Tibial artery (tissue), 4 donors: Measurements from ENCODE around the gene LILRB2.
"Not testable (repeated sequence)": the region's sequence is repeated elsewhere in the genome, so short reads cannot be mapped to it uniquely, and the experiment has no call there.

Experiments
- DNase-seq, 2 donors: peaks; one replicate each; pipeline ENCODE4 v3.0.0-alpha.2; 2019
- H3K27ac ChIP-seq, 2 donors: fragments of 200-600 bp; sonication (generic) in 1 of 2; 1 replicate in 1 of 2; 2 replicates in 1 of 2; pipeline ENCODE4 v1.5.1; 2018 to 2019; ENCODE audit warnings: mild to moderate bottlenecking in 1 of 2
- H3K27me3 ChIP-seq, 2 donors: fragments of 200-600 bp; sonication (generic) in 1 of 2; one replicate each; pipeline versions ENCODE4 v1.5.1 to v1.6.0; 2016 to 2019
- H3K36me3 ChIP-seq, 3 donors: fragments of 200-600 bp; sonication (generic) in 2 of 3; one replicate each; pipeline ENCODE4 v1.5.1; 2016 to 2019; ENCODE audit warnings: mild to moderate bottlenecking in 2 of 3
- H3K4me1 ChIP-seq, 4 donors: fragments of 200-600 bp; sonication (generic) in 2 of 4; 1 replicate in 3 of 4; 2 replicates in 1 of 4; pipeline ENCODE4 v1.5.1; 2016 to 2019
- H3K4me3 ChIP-seq, 2 donors: fragments of 200-600 bp; sonication (generic) in 1 of 2; 1 replicate in 1 of 2; 2 replicates in 1 of 2; pipeline ENCODE4 v1.5.1; 2018 to 2019; ENCODE audit warnings: mild to moderate bottlenecking in 2 of 2
- H3K9me3 ChIP-seq, 3 donors: fragments of 200-600 bp; sonication (generic) in 1 of 3; one replicate each; pipeline ENCODE4 v1.5.1; 2016 to 2019
- CTCF ChIP-seq, 2 experiments: fragments of 200-600 bp in 1 of 2; fragments of 450-650 bp in 1 of 2; IDR thresholded peaks; one replicate each; pipeline ENCODE4 v1.5.1; 2017 to 2019; ENCODE audit warnings: antibody characterized with exemption in 2 of 2, mild to moderate bottlenecking in 1 of 2, moderate library complexity in 1 of 2
- intact Hi-C: fragments of 100-400 bp; cut with DNase I; formaldehyde crosslinking; loops from one replicate; pipeline ENCODE4 v1.15.0; 2023; ENCODE audit warnings: low total_unique reads

LILRB2 gene

GRCh38 chr19:54233941-54234340, 47.0 kb downstream of the LILRB2 start:
- no peak overlapping the region for H3K4me3 ChIP-seq
- H3K27me3 ChIP-seq: peaks cover 0 to 22% of the 10 kb centered on the region in 2 donors
- no peaks in the 10 kb centered on the region for H3K9me3 ChIP-seq
- no peak overlapping the region for H3K27ac ChIP-seq
- intact Hi-C loops: loop anchor here (5.0 kb wide), 1 partner anchor 67 kb away; no protein-coding TSS in a partner anchor
- H3K36me3 ChIP-seq: no peaks in the 10 kb centered on the region
- no peaks in the 10 kb centered on the region for H3K4me1 ChIP-seq
- no peak for DNase-seq
- TF ChIP-seq CTCF (IDR thresholded peaks at IDR 0.05): no peak

DNA sequence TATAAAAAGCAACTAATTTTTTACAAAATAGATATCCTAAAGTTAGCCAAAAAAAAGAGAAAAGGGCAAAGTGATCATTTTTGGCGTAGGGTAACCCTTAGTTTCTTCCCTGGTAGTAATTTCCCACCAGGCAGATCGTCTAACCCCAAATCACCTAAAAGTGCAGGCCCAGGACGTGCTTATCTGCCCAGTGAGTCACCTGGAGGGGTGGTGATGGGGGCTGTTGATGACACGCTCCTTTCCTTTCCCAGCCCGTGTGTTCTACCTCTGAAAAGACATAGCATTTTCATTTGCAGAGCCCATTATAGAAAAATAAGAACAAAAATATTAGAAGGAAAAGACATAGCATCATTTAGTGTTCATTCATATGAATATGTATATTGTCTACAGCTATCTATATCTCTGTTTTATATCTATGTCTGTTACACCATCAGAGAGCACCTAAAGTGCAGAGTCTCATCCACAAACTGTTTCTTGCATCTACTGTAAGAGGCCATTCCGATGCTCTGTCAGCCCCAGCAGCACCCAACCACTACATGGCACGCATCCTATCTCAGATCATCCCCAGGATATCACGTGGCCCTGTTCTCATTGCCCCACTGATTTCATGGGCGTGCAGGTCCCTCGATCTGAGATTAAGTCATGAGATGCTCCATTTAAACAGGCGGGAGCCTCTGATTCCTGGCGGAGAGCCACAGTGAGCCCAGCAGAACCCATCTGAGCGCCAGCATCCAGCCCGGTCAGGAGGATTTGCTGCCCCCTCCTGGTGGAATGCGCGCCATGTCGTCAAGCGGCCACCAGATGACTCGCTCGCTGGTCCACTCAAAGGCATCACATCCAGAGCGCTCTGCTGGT, 49.6 kb downstream of the LILRB2 start:
- H3K27me3 ChIP-seq: peaks cover 0 to 22% of the 10 kb centered on the region in 2 donors
- no peak overlapping the region for H3K4me3 ChIP-seq
- no peaks in the 10 kb centered on the region for H3K9me3 ChIP-seq
- H3K36me3 ChIP-seq: no peaks in the 10 kb centered on the region
- H3K27ac ChIP-seq: no peak overlapping the region
- DNase-seq: peak; percentile 78 to 86
- TF ChIP-seq CTCF (IDR thresholded peaks at IDR 0.05): peak; percentile 80 to 84
- intact Hi-C loops: loop anchor here (5.0 kb wide), 1 partner anchor 64 kb away; no protein-coding TSS in a partner anchor
- H3K4me1 ChIP-seq: no peaks in the 10 kb centered on the region

- intact Hi-C loops: loop anchor here (5.0 kb wide), 1 partner anchor 63 kb away; no protein-coding TSS in a partner anchor
- TF ChIP-seq CTCF (IDR thresholded peaks at IDR 0.05): no peak
- Histone ChIP-seq H3K9me3 (no peaks in the 10 kb centered on the region), H3K4me3 (no peak overlapping the region), H3K27ac (no peak overlapping the region), H3K36me3 (no peaks in the 10 kb centered on the region), H3K4me1 (no peaks in the 10 kb centered on the region), H3K27me3 (peaks cover 0 to 22% of the 10 kb centered on the region in 2 donors)
- no peak for DNase-seq
Observed at GRCh38 chr19:54230031-54230430, 50.9 kb downstream of the LILRB2 start.

- Histone ChIP-seq H3K4me1 (no peaks in the 10 kb centered on the region), H3K27ac (no peak overlapping the region), H3K4me3 (no peak overlapping the region), H3K9me3 (no peaks in the 10 kb centered on the region), H3K27me3 (peaks cover 0 to 18% of the 10 kb centered on the region in 2 donors), H3K36me3 (no peaks in the 10 kb centered on the region)
- intact Hi-C loops: no loop called here
- no peak for DNase-seq
- TF ChIP-seq CTCF (IDR thresholded peaks at IDR 0.05): no peak
Observed at GRCh38 chr19:54229146-54229545, 51.8 kb downstream of the LILRB2 start.

- H3K27ac ChIP-seq, H3K4me1 ChIP-seq, intact Hi-C loops, H3K9me3 ChIP-seq, H3K36me3 ChIP-seq, DNase-seq, H3K4me3 ChIP-seq: not testable (repeated sequence)
- peaks cover 0 to 28% of the 10 kb centered on the region in 2 donors for H3K27me3 ChIP-seq
Observed at GRCh38 chr19:54224619-54225018, 56.3 kb downstream of the LILRB2 start.

DNA sequence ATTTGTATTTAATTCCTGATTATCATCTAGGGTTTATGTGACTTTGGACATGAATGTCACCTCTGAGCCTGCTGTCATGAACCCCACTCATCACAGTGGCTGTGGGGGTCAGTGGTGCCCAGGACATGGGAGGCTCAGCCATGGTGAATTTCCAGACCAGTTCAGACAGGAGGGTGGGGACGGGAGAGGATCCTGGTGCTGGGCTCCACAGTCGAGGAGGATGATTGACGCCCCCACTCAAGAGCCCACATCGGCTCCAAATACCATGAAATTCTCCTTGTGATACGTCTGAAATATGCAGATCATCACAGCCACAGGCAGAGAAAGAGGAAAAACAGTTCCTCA, 57.0 kb downstream of the LILRB2 start:
- H3K4me3 ChIP-seq, DNase-seq, H3K9me3 ChIP-seq, H3K27ac ChIP-seq, H3K4me1 ChIP-seq, intact Hi-C loops, H3K36me3 ChIP-seq: not testable (repeated sequence)
- H3K27me3 ChIP-seq: peaks cover 0 to 34% of the 10 kb centered on the region in 2 donors
